Endothelial cell of umbilical vein (primary cell): Measurements from ENCODE around the gene RAB40C. TPM values are rescaled to one million over a fixed set of nuclear protein-coding genes. Genes with fewer than 3 reads are reported as not detected.

Source experiments
- BruUV-seq: library from RNA; stranded (reverse); fragments of 400-500 nt; replicated peaks from 2 replicates; lab custom pipeline; 2021; lab: Mats Ljungman, UMichigan
- CTCF ChIA-PET: fragments of 300-600, 350-600 bp; sonication (Branson Sonifier 250); formaldehyde crosslinking; loops from one replicate; lab custom pipeline; 2021; ENCODE audit warnings: antibody characterized with exemption, inconsistent platforms; lab: Charles Lee
- POLR2A ChIA-PET: fragments of 300-600, 350-600 bp; sonication (Branson Sonifier 250); formaldehyde crosslinking; loops from one replicate; lab custom pipeline; 2021; ENCODE audit warnings: antibody characterized with exemption, inconsistent platforms; lab: Charles Lee
- DNase-seq: peaks from one replicate; pipeline ENCODE4 v3.0.0-alpha.2; 2011; ENCODE audit warnings: low read depth, low spot score
- FAIRE-seq: peaks from 2 replicates; lab custom pipeline; 2011; peaks lifted over from hg19 to GRCh38; lab: Jason Lieb, UNC
- H2AFZ ChIP-seq: 2 replicates; pipeline ENCODE4 v1.6.0; 2012; ENCODE audit warnings: low read depth, low read length, control low read depth, inconsistent platforms
- H3K27ac ChIP-seq: 2 replicates; pipeline ENCODE4 v1.5.1; 2011; ENCODE audit warnings: low read depth, mild to moderate bottlenecking, control low read depth, low read length, moderate library complexity; ENCODE audit not compliant: insufficient read depth
- H3K27me3 ChIP-seq, 2 experiments: 2 replicates each; pipeline versions ENCODE4 v1.6.0 to v1.6.1; 2011; ENCODE audit warnings: low read length in 2 of 2, mixed read lengths in 1 of 2; ENCODE audit not compliant: control insufficient read depth in 2 of 2, insufficient read depth in 2 of 2
- H3K36me3 ChIP-seq, 2 experiments: 2 replicates in 1 of 2; 3 replicates in 1 of 2; pipeline ENCODE4 v1.5.1; 2011; ENCODE audit warnings: low read length in 2 of 2, mild to moderate bottlenecking in 1 of 2, moderate library complexity in 1 of 2; ENCODE audit not compliant: control insufficient read depth in 2 of 2, insufficient read depth in 2 of 2; ENCODE audit errors: extremely low read depth in 1 of 2
- H3K4me1 ChIP-seq: 3 replicates; pipeline ENCODE4 v1.5.1; 2011; ENCODE audit warnings: mild to moderate bottlenecking, low read length; ENCODE audit not compliant: control insufficient read depth, insufficient read depth; ENCODE audit errors: extremely low read depth
- H3K4me2 ChIP-seq: 2 replicates; pipeline ENCODE4 v1.6.1; 2011; ENCODE audit warnings: low read length, control low read depth, mixed read lengths; ENCODE audit not compliant: insufficient read depth
- H3K4me3 ChIP-seq, 3 experiments: fragments of 200-600 bp in 1 of 3; sonication (generic), shearing (Covaris generic) in 1 of 3; replicated peaks in 1 of 3; 2 replicates each; pipeline ENCODE4 v1.5.1; 2011 to 2016; ENCODE audit warnings: control low read depth in 3 of 3, low read length in 3 of 3, mild to moderate bottlenecking in 2 of 3, inconsistent platforms in 1 of 3, low read depth in 1 of 3, moderate library complexity in 1 of 3; ENCODE audit not compliant: insufficient read depth in 1 of 3
- H3K79me2 ChIP-seq: 2 replicates; pipeline ENCODE4 v1.6.0; 2012; ENCODE audit warnings: low read length, inconsistent platforms; ENCODE audit not compliant: control insufficient read depth, insufficient read depth
- H3K9ac ChIP-seq: replicated peaks from 2 replicates; pipeline ENCODE3; 2011; ENCODE audit warnings: low read length, control low read depth; ENCODE audit not compliant: insufficient read depth; ENCODE audit errors: extremely low read depth
- H3K9me1 ChIP-seq: replicated peaks from 3 replicates; pipeline ENCODE4 v1.6.0; 2011; ENCODE audit warnings: mild to moderate bottlenecking, low read length; ENCODE audit not compliant: control insufficient read depth, insufficient read depth; ENCODE audit errors: extremely low read depth
- H3K9me3 ChIP-seq: replicated peaks from 2 replicates; pipeline ENCODE4 v1.5.1; 2012; ENCODE audit warnings: low read length, inconsistent platforms; ENCODE audit not compliant: control insufficient read depth, insufficient read depth
- H4K20me1 ChIP-seq: replicated peaks from 2 replicates; pipeline ENCODE3; 2011; ENCODE audit warnings: mild to moderate bottlenecking, low read length; ENCODE audit not compliant: control insufficient read depth, insufficient read depth; ENCODE audit errors: extremely low read depth
- CTCF ChIP-seq, 2 donors: IDR thresholded peaks; 1 replicate in 1 of 2; 2 replicates in 1 of 2; pipeline ENCODE4 v1.5.1; 2011; ENCODE audit warnings: low read length in 2 of 2, mild to moderate bottlenecking in 2 of 2, moderate library complexity in 2 of 2, control low read depth in 1 of 2, inconsistent platforms in 1 of 2, low read depth in 1 of 2; ENCODE audit not compliant: insufficient read depth in 1 of 2; ENCODE audit errors: extremely low read depth in 1 of 2
- EZH2 ChIP-seq: IDR thresholded peaks from 2 replicates; pipeline ENCODE4 v1.6.1; 2012; ENCODE audit warnings: borderline replicate concordance, low read depth, mild to moderate bottlenecking, moderate library complexity, low read length, inconsistent platforms; ENCODE audit not compliant: severe bottlenecking
- FOS ChIP-seq: IDR thresholded peaks from 2 replicates; pipeline ENCODE4 v1.6.1; 2011; ENCODE audit warnings: mild to moderate bottlenecking, low read length, moderate library complexity, borderline replicate concordance; ENCODE audit not compliant: insufficient read depth
- GATA2 ChIP-seq: IDR thresholded peaks from 2 replicates; pipeline ENCODE4 v1.7.0; 2011; ENCODE audit warnings: low read depth, mild to moderate bottlenecking, moderate library complexity, mixed read lengths, low read length; ENCODE audit not compliant: insufficient read length, insufficient read depth
- JUN ChIP-seq: IDR thresholded peaks from 2 replicates; pipeline ENCODE4 v1.6.1; 2011; ENCODE audit warnings: borderline replicate concordance, low read depth; ENCODE audit not compliant: insufficient read length, insufficient read depth
- MAX ChIP-seq: IDR thresholded peaks from 2 replicates; pipeline ENCODE4 v1.6.1; 2011; ENCODE audit not compliant: insufficient read depth, insufficient read length
- MYC ChIP-seq: IDR thresholded peaks from one replicate; pipeline ENCODE4 v1.6.1; 2011; ENCODE audit warnings: mild to moderate bottlenecking, low read depth, low read length
- POLR2A ChIP-seq: IDR thresholded peaks from 2 replicates; pipeline ENCODE4 v1.6.1; 2012; ENCODE audit warnings: low read depth, mild to moderate bottlenecking, control low read depth, low read length
- dilution Hi-C: fragments of 300-500 bp; cut with MboI; formaldehyde crosslinking; loops from one replicate; pipeline ENCODE4 v1.15.0; 2019; ENCODE audit warnings: low sequenced_read_pairs; ENCODE audit not compliant: extremely low pct_ligation_motif_present
- intact Hi-C: fragments of 100-400 bp; cut with micrococcal nuclease; formaldehyde crosslinking; loops from one replicate; pipeline ENCODE4 v1.10.0; 2022
- polyA plus RNA-seq, 4 experiments: library from polyadenylated mRNA; depleted of rRNA in 3 of 4; stranded (reverse) in 3 of 4; unstranded in 1 of 4; fragments of >200 nt; gene quantifications; 2 replicates each; pipeline versions ENCODE4 v1.2.1 to v1.2.3, GENCODE V29; 2011 to 2012; ENCODE audit warnings: missing spikeins in 1 of 4
- total RNA-seq: library from RNA; stranded (reverse); gene quantifications from 2 replicates; pipeline ENCODE4 v1.2.3, GENCODE V29; 2021

Gene RAB40C
- total and polyA plus RNA-seq, 2 donors (not counting 3 experiments of a cell fraction or from before 2014, with no cell fraction given): 12.4 to 18.8 TPM

- H3K27me3 ChIP-seq: no peaks in the 10 kb centered on the region
- H4K20me1 ChIP-seq: no peaks in the 10 kb centered on the region
- FAIRE-seq (no peak), DNase-seq (no peak)
- no peak overlapping the region for H3K9ac ChIP-seq
- BruUV-seq: no TSS peak
- no peak overlapping the region for H3K27ac ChIP-seq
- dilution Hi-C loops: no loop called here
- peaks cover 8% of the 10 kb centered on the region for H3K4me1 ChIP-seq
- H3K4me3 ChIP-seq: no peak overlapping the region
- H3K4me2 ChIP-seq: no peak overlapping the region
- intact Hi-C loops: no loop called here
- H3K9me3 ChIP-seq: no peaks in the 10 kb centered on the region
- H3K9me1 ChIP-seq: no peaks in the 10 kb centered on the region
- POLR2A ChIA-PET: no interaction called here
- CTCF ChIA-PET: no interaction called here
- peaks cover 22% of the 10 kb centered on the region for H3K79me2 ChIP-seq
- no peak overlapping the region for H2AFZ ChIP-seq
- H3K36me3 ChIP-seq: peaks cover 0 to 3% of the 10 kb centered on the region in 2 experiments
- TF ChIP-seq FOS (no peak), POLR2A (no peak), JUN (no peak), CTCF (IDR thresholded peaks at IDR 0.05; ENCODE audit: extremely low read depth in 1 of 2, insufficient read depth in 1 of 2, low read depth in 1 of 2, low read length in 2 of 2) (no peak), GATA2 (no peak), EZH2 (no peak), MAX (no peak), MYC (no peak)
Measured at GRCh38 chr16:595094-595528, 5.2 kb downstream of the RAB40C start.
